Large intestine (tissue), 3 donors: ENCODE results near the gene AFMID. TPM values are rescaled to one million over a fixed set of nuclear protein-coding genes. Genes with fewer than 3 reads are reported as not detected.

Source experiments
- DNase-seq, 2 donors: peaks; one replicate each; pipeline versions ENCODE4 v3.0.0 to v3.0.0-alpha.2; 2013
- H3K27ac ChIP-seq: one replicate; pipeline ENCODE4 v1.5.1; 2013; ENCODE audit warnings: low read length
- H3K27me3 ChIP-seq: 2 replicates; pipeline ENCODE4 v1.6.1; 2013; ENCODE audit warnings: low read length; ENCODE audit not compliant: control insufficient read depth, insufficient read depth
- H3K36me3 ChIP-seq: 2 replicates; pipeline ENCODE4 v1.6.1; 2013; ENCODE audit warnings: low read length; ENCODE audit not compliant: control insufficient read depth, insufficient read depth
- H3K4me1 ChIP-seq: one replicate; pipeline ENCODE4 v1.6.1; 2013; ENCODE audit warnings: low read length; ENCODE audit not compliant: control insufficient read depth, insufficient read depth
- H3K4me3 ChIP-seq: one replicate; pipeline ENCODE4 v1.5.1; 2013; ENCODE audit warnings: low read length
- H3K9me3 ChIP-seq: one replicate; pipeline ENCODE4 v1.6.1; 2013; ENCODE audit warnings: mild to moderate bottlenecking, low read depth, low read length, moderate library complexity; ENCODE audit not compliant: control insufficient read depth
- WGBS: methylation state at CpG from one replicate; pipeline ENCODE4 v1.1.5; 2013; ENCODE audit warnings: low lambda C conversion rate; ENCODE audit not compliant: insufficient coverage; 5-methylcytosine and 5-hydroxymethylcytosine counted together
- polyA plus RNA-seq: library from polyadenylated mRNA; unstranded; fragments of 120-200 nt; gene quantifications from one replicate; pipeline ENCODE4 v1.2.1, GENCODE V29; 2013

AFMID gene
- polyA plus RNA-seq, 1 donor, result 50.8 TPM

DNA sequence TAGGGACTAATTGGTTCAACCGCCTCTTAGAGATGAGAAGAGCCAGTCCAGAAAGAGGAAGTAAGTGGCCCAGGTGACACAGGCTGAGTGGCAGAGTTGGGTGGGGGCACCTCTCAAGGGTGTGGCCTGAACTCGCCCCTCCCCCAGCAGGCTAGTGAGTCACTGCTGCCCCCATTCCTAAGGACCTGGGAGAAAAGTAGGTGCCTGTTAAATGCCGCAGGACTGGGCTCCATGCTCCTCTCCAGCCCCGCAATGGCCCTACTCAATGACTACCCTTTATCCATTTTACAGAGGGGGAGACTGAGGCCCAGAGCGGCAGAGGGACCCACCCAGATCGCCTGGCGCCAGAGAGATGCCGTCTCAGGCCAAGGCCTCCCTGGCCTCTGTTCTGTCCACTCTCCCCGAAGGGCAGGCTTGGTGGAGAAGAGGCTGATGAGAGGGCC lies 52.3 kb downstream of the AFMID start:
- Histone ChIP-seq H3K4me3 (no peak overlapping the region), H3K9me3 (no peaks in the 10 kb centered on the region), H3K27ac (no peak overlapping the region), H3K4me1 (peaks cover 7% of the 10 kb centered on the region), H3K27me3 (no peaks in the 10 kb centered on the region), H3K36me3 (no peaks in the 10 kb centered on the region)
- WGBS, result no CpG with 5 or more reads among the region's 9 CpGs
- DNase-seq, result no peak

GRCh38 chr17:78240012-78240655 lies 53.0 kb downstream of the AFMID start:
- DNase-seq, result no peak
- Histone ChIP-seq H3K36me3 (no peaks in the 10 kb centered on the region), H3K27me3 (no peaks in the 10 kb centered on the region), H3K4me3 (no peak overlapping the region), H3K4me1 (peaks cover 7% of the 10 kb centered on the region), H3K9me3 (no peaks in the 10 kb centered on the region), H3K27ac (no peak overlapping the region)
- WGBS, result no CpG with 5 or more reads among the region's 12 CpGs

DNA sequence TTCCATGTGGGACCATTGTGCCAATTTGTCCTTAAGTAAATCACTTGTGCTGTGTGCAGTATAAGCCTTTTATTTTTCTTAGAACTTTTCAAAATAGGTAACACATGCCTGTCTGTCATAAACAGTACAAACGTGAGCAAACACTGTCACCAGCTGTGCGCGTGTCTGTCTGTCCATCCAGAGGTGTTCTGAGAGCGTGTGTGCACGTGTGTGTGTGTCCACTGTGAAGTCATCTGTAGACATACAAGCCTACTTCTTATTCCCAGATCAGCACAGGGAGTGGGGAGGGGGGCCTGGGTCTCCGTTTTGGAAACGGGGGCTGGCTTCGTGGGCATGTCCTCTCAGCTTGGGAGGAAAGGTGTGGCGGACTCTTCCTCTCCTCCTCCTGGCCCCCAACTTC lies 53.7 kb downstream of the AFMID start:
- 80% methylated on average over 1 of the region's 9 CpGs for WGBS
- H3K36me3 ChIP-seq, result no peaks in the 10 kb centered on the region
- H3K4me3 ChIP-seq, result no peak overlapping the region
- H3K9me3 ChIP-seq, result no peaks in the 10 kb centered on the region
- no peak overlapping the region for H3K27ac ChIP-seq
- H3K4me1 ChIP-seq, result peaks cover 7% of the 10 kb centered on the region
- no peak for DNase-seq
- H3K27me3 ChIP-seq, result no peaks in the 10 kb centered on the region

GRCh38 chr17:78241277-78242023 lies 54.3 kb downstream of the AFMID start:
- no peak overlapping the region for H3K4me3 ChIP-seq
- no peaks in the 10 kb centered on the region for H3K36me3 ChIP-seq
- H3K9me3 ChIP-seq, result no peaks in the 10 kb centered on the region
- H3K27me3 ChIP-seq, result no peaks in the 10 kb centered on the region
- WGBS, result no CpG with 5 or more reads among the region's 13 CpGs
- H3K4me1 ChIP-seq, result peaks cover 7% of the 10 kb centered on the region
- no peak overlapping the region for H3K27ac ChIP-seq
- no peak for DNase-seq

DNA sequence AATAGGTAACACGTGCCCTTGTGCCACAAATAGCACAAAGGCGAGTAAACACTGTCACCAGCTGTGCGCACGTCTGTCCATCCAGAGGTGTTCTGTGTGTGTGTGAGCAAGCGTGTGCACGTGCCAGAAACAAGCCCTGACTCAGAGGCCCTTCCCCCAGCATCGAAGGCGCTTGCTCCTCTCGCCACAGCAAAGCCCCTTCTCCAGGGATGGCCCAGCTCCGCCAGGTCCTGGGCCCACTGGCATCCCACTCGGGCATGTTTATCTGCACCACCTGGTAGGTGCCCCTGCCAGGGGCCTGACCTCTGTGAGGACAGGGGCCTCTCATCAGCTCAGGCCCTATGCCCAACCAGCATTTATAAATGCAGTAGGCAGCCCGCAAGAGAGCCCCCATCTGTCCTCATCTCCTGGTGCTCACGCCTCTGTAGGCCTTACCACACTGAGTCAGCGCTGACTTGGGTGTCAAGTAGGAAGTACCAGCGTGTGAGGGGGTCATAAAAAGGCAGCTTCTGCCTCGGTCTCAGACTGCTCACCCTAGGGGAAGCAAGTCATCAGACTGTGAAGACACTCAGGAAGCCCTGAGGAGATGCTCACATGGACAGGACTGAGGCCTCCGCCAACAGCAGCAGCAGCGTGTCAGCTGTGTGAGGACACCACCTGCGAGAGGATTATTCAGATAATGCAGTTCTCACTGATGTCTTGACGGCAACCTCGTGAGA lies 55.0 kb downstream of the AFMID start:
- WGBS, result 75% methylated on average over 2 of the region's 21 CpGs
- Histone ChIP-seq H3K4me3 (no peak overlapping the region), H3K27me3 (no peaks in the 10 kb centered on the region), H3K36me3 (no peaks in the 10 kb centered on the region), H3K4me1 (peaks cover 7% of the 10 kb centered on the region), H3K9me3 (no peaks in the 10 kb centered on the region), H3K27ac (no peak overlapping the region)
- DNase-seq, result no peak

- no peaks in the 10 kb centered on the region for H3K36me3 ChIP-seq
- DNase-seq, result no peak
- H3K4me1 ChIP-seq, result peaks cover 15% of the 10 kb centered on the region
- H3K27me3 ChIP-seq, result no peaks in the 10 kb centered on the region
- no peak overlapping the region for H3K27ac ChIP-seq
- WGBS, result no CpG with 5 or more reads among the region's 8 CpGs
- no peaks in the 10 kb centered on the region for H3K9me3 ChIP-seq
- H3K4me3 ChIP-seq, result no peak overlapping the region
Observed at GRCh38 chr17:78247304-78247703, 60.1 kb downstream of the AFMID start.

- Histone ChIP-seq H3K9me3 (no peaks in the 10 kb centered on the region), H3K27ac (no peak overlapping the region), H3K27me3 (no peaks in the 10 kb centered on the region), H3K4me3 (no peak overlapping the region), H3K36me3 (no peaks in the 10 kb centered on the region), H3K4me1 (peaks cover 15% of the 10 kb centered on the region)
- WGBS, result no CpG with 5 or more reads among the region's 30 CpGs
- DNase-seq, result no peak
Observed at GRCh38 chr17:78248051-78248914, 61.1 kb downstream of the AFMID start.

DNA sequence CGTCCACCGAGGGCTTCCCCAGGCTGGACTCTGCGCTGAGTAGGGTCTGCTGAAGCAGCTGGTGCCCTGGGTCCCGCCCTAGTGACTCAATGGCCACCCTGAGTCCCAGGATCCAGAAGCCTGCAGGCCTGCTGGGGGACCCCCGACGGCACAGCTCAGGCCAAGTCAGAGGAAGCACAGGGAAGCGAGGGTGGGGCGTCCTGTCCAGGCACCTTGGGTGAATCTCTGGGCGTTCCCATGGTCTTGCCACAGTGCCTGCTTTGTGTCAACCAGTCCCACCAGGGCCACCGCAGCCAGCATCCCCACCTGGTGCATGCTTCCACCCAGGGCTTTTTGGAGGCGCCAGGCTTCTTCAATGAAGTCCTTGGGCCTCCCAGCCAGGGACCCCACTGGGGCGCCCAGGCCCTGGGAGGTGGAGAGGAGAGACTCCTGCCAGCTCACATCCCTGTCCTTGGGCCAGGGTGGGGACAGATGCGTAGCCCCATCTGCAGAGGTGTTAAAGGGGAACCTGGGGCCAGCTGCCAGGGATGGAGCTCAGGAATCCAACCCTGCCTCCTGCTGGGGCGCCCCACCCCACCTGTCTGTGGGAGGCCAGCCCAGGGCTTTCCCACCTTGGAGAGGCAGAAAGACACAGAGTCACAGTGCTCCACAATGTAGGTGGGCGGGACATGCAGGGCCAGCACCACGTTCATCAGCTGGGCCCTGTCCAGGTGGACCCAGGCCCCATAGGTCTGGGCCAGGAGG lies 62.1 kb downstream of the AFMID start:
- Histone ChIP-seq H3K27me3 (no peaks in the 10 kb centered on the region), H3K9me3 (no peaks in the 10 kb centered on the region), H3K36me3 (no peaks in the 10 kb centered on the region), H3K27ac (no peak overlapping the region), H3K4me3 (no peak overlapping the region), H3K4me1 (peaks cover 15% of the 10 kb centered on the region)
- DNase-seq, result no peak
- no CpG with 5 or more reads among the region's 16 CpGs for WGBS

DNA sequence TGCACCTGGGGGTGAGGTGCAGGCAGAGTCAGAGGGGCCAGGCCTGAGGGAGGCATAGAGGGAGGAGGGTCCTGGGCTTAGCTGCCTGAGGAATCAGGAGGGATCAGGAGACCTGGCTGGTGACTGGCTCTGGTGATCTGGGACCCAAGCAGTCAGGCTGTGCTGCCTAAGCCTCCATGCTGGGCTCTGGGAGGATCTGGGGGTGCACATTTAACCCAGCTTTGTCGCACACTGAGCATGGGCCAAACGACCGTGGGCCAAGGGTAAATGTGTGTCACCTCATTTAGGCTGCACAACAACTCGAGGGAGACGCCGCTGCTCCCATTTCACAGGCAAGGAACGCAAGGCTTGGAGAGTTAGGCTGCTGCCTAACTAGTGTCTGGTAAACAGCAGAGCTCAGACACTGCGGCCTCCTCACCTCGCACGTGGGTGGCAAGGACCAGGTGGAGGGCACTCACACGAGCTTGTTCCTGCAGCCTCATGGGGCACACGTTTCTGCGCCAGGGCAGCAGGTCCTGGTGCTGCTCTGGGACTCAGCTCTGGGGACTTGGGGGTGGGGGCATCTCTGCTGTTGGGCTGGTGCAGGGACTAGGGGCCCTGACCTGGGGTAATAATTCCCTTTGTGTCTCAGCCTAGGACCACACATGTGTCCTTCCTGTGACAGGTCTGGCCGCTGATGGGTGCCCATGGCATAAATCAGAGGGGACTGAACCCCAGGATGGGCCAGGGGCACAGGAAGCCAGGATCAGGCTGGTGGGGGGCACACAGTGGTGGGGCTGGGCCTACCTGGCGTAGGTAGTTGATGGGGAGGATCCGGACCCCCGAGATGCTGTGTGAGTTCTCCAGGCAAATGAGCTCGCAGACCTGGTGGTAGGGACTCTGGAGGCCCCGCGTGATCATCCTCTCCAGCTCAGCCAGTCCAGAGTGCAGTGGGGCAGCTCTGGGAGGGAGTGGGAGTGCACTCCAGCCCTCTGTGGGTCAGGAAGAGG lies 63.0 kb downstream of the AFMID start:
- Histone ChIP-seq H3K9me3 (no peaks in the 10 kb centered on the region), H3K27ac (no peak overlapping the region), H3K4me3 (no peak overlapping the region), H3K4me1 (peaks cover 15% of the 10 kb centered on the region), H3K36me3 (no peaks in the 10 kb centered on the region), H3K27me3 (no peaks in the 10 kb centered on the region)
- no peak for DNase-seq
- WGBS, result no CpG with 5 or more reads among the region's 20 CpGs
